IgD-negative memory B cell (primary cell): Measurements from ENCODE around the gene IKZF1. TPM values are rescaled to one million over a fixed set of nuclear protein-coding genes. Genes with fewer than 3 reads are reported as not detected.
A peak's percentile ranks its signal among the peaks of the same experiment; 100 is the strongest.

ENCODE experiments used
- H3K27ac Mint-ChIP-seq, 3 donors: one replicate each; pipeline ENCODE4 v1.8.0; 2020 to 2022; ENCODE audit warnings: mild to moderate bottlenecking in 3 of 3, mixed read lengths in 3 of 3, moderate library complexity in 1 of 3
- H3K27me3 Mint-ChIP-seq: one replicate; pipeline ENCODE4 v1.8.0; 2021; ENCODE audit warnings: mixed read lengths
- H3K36me3 Mint-ChIP-seq: one replicate; pipeline ENCODE4 v1.8.0; 2020; ENCODE audit warnings: mild to moderate bottlenecking, mixed read lengths
- H3K4me1 Mint-ChIP-seq, 3 donors: one replicate each; pipeline ENCODE4 v1.8.0; 2020 to 2022; ENCODE audit warnings: mixed read lengths in 3 of 3, mild to moderate bottlenecking in 1 of 3
- H3K4me3 Mint-ChIP-seq, 4 donors: one replicate each; pipeline ENCODE4 v1.8.0; 2020 to 2022; ENCODE audit warnings: mild to moderate bottlenecking in 4 of 4, mixed read lengths in 4 of 4, moderate library complexity in 3 of 4
- H3K9me3 Mint-ChIP-seq, 3 donors: one replicate each; pipeline ENCODE4 v1.8.0; 2020 to 2021; ENCODE audit warnings: mixed read lengths in 3 of 3, mild to moderate bottlenecking in 1 of 3
- polyA plus RNA-seq: library from polyadenylated mRNA; unstranded; fragments of 300-500 nt; fragmentation: Illumina TruSeq; gene quantifications from one replicate; pipeline ENCODE4 v1.2.3, GENCODE V29; 2021

The IKZF1 gene
- polyA plus RNA-seq, 1 donor from 2014 or later = 213 TPM

DNA sequence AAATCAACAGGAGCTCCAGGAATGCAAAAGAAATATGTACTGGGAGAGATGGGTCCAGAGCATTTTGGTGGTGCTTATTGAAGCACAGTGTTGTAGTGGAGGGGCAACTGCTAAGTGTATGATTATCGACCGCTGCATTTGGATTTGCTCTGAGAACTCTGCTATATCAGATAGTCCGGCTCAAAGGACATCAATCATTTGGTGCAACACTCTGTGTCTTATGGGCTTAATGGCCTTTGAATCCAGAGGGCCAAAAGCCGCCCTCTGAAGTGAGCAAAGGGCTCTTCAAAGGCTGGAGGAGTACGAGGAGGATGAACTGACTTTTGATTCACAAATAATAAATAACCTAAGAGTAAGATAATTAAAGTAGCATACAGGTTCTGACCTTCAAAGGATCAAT lies 9.4 kb upstream of the IKZF1 start:
- Mint-ChIP-seq H3K36me3 (no peaks in the 10 kb centered on the region), H3K4me3 (no peak overlapping the region), H3K9me3 (no peaks in the 10 kb centered on the region), H3K4me1 (peaks cover 17 to 27% (median 20%) of the 10 kb centered on the region in 3 donors), H3K27ac (peak overlapping the region in 1 of 3 donors; percentile 59), H3K27me3 (no peaks in the 10 kb centered on the region)

DNA sequence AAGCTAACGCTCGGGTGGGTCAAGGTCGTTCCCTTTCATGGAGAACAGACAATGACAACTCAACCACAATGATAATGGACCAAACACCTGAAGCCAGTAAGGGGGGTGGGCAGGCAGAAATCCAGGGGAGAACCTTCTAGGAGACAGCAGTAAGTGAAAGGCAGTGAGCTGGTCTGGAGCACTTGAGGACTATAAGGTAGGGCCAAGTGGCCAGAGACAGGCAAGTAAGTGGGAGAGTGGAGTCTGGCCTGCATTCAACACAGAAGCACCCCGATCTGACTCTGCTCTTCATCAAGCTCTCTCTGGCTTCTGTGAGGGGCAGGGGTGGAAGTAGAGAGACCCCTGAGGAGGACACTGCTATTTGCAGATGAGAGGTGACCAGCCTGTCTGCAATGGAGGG lies 7.7 kb upstream of the IKZF1 start:
- H3K36me3 Mint-ChIP-seq = no peaks in the 10 kb centered on the region
- peaks cover 20 to 33% (median 32%) of the 10 kb centered on the region in 3 donors for H3K4me1 Mint-ChIP-seq
- no peak overlapping the region for H3K4me3 Mint-ChIP-seq
- H3K27me3 Mint-ChIP-seq = no peaks in the 10 kb centered on the region
- H3K9me3 Mint-ChIP-seq = no peaks in the 10 kb centered on the region
- H3K27ac Mint-ChIP-seq = peak overlapping the region in 1 of 3 donors; percentile 52

DNA sequence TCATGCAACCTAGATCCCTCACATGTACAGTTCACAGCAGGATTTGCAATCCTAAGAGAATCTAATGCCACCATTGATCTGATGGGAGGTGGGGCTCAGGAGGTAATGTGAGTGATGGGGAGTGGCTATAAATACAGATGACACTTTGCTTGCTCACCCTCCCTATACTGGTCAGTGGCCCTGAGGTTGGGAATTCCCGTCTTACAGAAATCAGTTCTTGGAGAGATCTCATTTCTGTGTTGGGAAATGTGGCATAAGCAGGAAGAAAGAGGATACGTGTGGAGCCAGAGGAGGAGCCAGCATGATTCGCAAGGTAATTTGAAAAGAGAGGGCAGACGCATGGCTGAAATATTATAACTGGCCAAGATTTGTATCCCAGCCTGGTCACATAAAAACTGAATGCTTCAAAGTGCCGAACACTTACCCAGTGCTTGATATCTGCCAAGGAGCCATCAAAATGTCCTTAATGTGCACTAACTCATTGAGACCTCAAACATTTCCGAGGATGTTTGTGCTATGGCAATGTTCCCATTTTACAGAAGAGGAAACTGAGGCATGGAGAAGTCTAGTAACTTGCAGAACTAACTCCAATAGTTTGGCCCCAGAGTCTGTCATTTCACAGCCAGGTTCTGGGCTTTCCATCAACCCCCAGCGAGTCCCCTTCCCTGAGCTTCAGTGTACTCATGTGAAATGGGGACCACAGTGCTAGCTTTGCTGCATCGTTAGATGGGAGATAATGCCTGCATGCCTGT lies 5.5 kb upstream of the IKZF1 start:
- H3K27ac Mint-ChIP-seq = no peak overlapping the region
- no peaks in the 10 kb centered on the region for H3K36me3 Mint-ChIP-seq
- no peaks in the 10 kb centered on the region for H3K27me3 Mint-ChIP-seq
- H3K9me3 Mint-ChIP-seq = no peaks in the 10 kb centered on the region
- peaks cover 14 to 16% (median 14%) of the 10 kb centered on the region in 3 donors for H3K4me1 Mint-ChIP-seq
- H3K4me3 Mint-ChIP-seq = peak overlapping the region in 1 of 4 donors; percentile 60

DNA sequence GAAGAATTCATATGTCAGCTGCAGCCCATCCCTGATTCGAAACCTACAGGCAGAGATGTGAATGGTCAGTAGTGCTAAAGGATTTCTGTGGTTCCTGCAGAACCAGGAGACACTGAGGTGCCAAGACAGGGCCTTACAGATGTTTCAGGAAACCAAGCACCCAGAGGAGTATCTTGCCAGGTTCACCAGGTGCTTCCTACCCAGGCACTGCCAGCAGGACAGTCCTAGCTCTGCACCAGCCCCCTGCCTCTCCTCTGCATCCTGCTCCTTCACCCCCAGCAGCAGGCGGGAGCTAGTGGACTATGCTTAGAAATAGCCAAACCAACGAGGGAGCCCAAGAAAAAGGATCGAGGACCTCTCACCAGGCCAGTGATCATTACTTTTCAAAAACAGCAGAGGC lies 4.2 kb upstream of the IKZF1 start:
- Mint-ChIP-seq H3K27ac (peak overlapping the region in 2 of 3 donors; percentile 33 to 54), H3K9me3 (no peaks in the 10 kb centered on the region), H3K36me3 (peaks cover 3% of the 10 kb centered on the region), H3K4me3 (peak overlapping the region in 1 of 4 donors; percentile 50), H3K4me1 (peaks cover 9 to 14% (median 12%) of the 10 kb centered on the region in 3 donors), H3K27me3 (no peaks in the 10 kb centered on the region)

DNA sequence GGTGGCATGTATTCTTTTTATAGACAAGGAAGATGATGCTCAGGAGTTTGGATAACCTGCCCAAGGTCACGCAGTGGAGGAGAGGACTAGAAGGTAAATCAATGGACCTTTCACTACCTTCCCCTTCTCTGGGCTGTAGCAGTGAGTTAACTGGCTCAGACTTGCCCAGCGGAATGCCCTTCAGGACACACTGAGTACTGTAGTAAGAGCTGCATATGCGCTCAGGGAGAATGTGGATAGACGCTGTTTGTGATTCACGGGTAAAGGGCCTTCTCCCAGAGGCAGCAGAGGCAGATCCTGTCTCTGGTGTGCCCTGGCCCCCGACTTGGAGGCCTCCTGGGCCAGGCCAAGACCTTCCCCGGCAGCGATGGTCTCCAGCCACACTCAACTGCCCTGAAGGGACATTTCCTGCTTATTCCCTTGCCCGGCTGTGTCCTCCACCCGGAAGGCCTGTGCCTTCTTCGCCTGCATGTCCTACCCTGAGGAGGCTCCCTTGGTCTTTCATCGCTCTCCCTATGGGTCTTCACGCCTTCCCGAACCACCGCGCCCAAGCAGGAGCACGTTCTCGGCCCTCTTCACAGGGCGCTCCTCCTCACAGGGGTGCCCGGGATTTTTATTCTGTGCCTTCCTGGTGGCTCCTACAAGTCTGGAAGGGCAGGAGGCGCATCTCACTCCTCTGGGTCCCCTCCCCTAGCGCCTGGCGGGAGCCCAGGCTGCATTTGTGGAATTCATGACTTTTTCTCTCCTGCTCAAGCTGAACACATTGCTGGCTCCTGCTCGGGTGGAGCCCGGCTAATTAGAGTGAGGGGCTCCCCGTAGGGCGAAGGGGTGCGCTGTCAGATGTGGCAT lies 1.8 kb upstream of the IKZF1 start:
- Mint-ChIP-seq H3K4me1 (peaks cover 10 to 14% (median 11%) of the 10 kb centered on the region in 3 donors), H3K9me3 (no peaks in the 10 kb centered on the region), H3K4me3 (peak overlapping the region; percentile 79 to 91 (median 90)), H3K27me3 (no peaks in the 10 kb centered on the region), H3K27ac (peak overlapping the region; percentile 78 to 92 (median 78)), H3K36me3 (peaks cover 7% of the 10 kb centered on the region)

DNA sequence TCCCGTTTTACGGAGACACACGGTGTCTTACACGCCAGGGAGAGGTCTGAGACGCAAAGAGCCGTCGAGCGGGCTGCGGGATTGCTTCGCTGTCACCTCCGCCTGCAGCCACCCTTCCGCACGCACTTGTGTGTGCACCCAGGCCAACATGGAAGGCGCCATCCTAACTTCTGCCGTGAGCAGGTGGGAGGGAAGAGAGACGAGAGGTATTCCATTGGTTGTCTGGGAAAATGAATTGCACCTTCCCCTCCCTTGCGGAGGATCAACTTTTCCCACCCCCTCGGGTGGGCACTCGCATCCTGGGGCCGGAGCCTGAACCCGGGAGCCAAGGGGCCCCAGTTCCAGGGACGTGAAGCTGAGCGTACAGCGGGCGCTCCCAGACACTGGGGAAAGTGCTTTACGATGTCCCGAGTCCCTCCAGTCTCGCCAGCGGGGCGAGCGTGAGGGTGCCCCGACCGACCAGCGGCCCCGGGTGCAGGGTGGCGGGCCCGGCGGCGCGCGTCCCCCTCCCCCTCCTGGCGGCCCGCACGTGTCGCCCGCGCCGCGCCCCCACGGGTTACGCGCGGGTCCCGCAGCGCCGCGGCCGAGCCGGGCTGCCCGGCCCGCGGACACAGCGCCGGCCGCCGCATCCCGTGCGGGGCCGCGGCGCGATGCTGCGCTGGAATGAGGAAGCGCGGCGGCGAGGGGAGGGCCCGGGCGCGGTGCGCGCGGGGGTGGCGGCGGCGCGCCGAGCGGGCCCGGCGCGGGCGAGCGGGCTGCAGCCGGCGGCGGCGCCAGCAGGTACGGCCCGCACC lies 984 bp upstream of the IKZF1 start:
- Mint-ChIP-seq H3K4me1 (peaks cover 10 to 14% (median 14%) of the 10 kb centered on the region in 3 donors), H3K27me3 (no peaks in the 10 kb centered on the region), H3K27ac (peak overlapping the region; percentile 78 to 92 (median 78)), H3K36me3 (peaks cover 7% of the 10 kb centered on the region), H3K9me3 (no peaks in the 10 kb centered on the region), H3K4me3 (peak overlapping the region; percentile 79 to 91 (median 90))

DNA sequence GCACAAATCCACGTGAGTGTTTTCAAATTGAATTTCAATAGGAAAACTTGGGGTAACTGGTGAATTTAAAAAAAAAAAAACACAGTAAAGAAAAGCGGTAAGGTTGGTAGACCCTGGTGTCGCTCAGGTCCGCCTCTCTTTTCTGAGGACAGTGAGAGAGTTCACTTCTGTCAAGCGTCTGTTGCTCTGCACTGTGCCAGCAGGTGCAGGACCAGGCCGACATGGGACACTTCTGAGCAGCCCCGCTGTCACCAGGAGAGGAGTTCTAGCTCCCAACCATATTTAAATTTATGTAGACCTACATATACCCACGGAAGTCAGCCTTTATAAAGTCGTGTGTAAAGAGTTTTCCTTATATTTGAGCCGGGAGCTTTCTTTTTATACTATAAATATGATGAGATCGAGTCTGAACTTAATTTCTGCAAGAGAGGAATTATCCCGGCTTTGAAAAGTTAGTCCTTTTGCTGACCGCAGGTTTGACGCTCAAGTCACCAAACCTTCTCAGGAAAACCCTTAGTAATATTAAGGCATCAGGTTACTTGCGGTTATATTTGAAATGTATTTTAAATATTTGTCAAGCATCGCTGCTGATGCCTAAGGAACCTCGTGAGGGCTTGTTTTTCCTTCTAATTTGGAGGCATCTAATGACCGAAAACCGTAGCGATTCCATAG lies 531 bp downstream of the IKZF1 start:
- Mint-ChIP-seq H3K27ac (peak overlapping the region; percentile 80 to 100 (median 97)), H3K9me3 (no peaks in the 10 kb centered on the region), H3K36me3 (peaks cover 7% of the 10 kb centered on the region), H3K4me3 (peak overlapping the region; percentile 95 to 100 (median 100)), H3K4me1 (peaks cover 9 to 14% (median 13%) of the 10 kb centered on the region in 3 donors), H3K27me3 (no peaks in the 10 kb centered on the region)

DNA sequence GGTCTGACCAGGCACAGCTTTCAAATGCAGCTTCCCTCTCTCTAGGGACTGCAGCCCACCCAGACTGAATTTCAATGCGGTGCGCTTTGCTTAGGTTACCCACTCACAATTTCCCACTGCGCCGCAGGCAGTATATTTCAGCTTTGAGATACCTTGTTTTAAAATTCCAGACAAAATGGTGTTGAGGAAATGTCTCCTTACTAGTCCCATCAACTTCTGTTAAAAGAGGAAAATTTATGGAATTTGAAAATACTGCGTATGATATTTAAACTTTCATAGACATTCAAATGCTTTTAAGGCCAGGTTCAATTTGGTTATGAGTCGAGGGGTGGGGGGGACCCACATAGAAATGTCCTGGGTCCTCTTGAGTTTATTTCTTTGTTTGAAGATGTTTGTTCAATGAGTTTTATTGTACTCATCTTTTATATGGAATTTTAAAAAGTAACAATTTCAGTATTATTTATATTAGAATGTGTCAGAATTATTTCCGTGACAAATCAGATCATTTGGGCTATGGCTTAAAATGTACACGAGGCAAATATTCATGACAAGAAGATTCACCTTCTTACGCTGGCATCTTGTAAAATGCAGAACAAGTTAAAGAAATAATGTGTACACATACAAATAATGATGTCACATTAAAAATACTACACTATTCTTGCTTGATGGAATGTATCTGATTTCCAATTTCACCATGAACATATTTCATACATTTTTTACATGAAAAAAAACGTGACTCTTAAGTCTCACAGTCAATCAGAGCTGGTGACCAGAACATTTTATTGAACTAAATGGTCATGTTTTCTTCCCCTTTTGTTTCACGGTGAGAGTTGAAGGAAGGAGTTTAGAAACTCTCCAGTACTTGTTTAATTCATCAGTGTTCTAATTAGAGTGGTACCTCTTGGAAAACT lies 1.3 kb downstream of the IKZF1 start:
- H3K27ac Mint-ChIP-seq = peak overlapping the region; percentile 80 to 100 (median 97)
- no peaks in the 10 kb centered on the region for H3K9me3 Mint-ChIP-seq
- H3K4me1 Mint-ChIP-seq = peaks cover 8 to 11% (median 10%) of the 10 kb centered on the region in 3 donors
- peaks cover 7% of the 10 kb centered on the region for H3K36me3 Mint-ChIP-seq
- peak overlapping the region; percentile 95 to 100 (median 100) for H3K4me3 Mint-ChIP-seq
- H3K27me3 Mint-ChIP-seq = no peaks in the 10 kb centered on the region

DNA sequence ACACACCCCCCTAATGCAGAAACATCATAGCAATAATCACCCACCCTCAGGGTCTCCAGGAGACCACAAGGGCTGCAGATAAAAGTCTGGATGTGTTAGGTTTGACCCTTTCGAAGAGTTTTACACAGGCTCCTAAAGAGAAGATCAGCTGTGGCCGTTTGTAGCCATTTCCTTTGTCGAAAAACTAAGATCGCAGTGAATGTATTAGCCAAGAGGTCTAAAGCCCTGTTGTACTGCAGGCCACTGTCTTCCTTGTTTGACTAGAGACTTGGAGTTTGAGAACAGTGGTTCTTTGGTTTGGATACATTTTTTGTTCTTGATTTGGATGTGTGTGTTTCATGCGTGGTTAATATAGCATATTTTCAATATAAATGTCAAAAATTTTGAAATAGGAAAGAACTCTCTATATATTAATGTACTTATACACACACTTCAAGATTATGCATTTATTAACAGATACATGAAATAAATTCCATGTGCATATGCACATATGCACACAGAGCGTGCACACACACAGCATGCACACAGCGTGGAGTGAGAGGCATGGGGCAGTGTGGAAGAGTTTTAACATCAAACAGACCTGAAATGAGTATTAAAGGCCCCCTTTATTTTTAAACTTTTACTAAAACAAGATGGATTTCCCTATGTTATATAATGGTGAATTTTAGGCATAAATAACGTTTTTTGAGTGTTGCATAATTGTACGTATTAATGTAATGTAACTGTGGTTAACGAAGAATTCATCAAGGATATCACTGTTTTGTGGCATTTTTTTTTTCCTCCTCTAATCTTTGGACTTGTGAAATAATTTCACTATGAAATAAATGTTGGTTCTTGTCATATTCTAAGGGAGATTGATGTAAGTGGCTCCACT lies 2.2 kb downstream of the IKZF1 start:
- H3K9me3 Mint-ChIP-seq = no peaks in the 10 kb centered on the region
- H3K4me3 Mint-ChIP-seq = peak overlapping the region; percentile 95 to 100 (median 100)
- H3K36me3 Mint-ChIP-seq = peaks cover 7% of the 10 kb centered on the region
- H3K4me1 Mint-ChIP-seq = peaks cover 5 to 13% (median 8%) of the 10 kb centered on the region in 3 donors
- peak overlapping the region; percentile 80 to 100 (median 95) for H3K27ac Mint-ChIP-seq
- no peaks in the 10 kb centered on the region for H3K27me3 Mint-ChIP-seq

DNA sequence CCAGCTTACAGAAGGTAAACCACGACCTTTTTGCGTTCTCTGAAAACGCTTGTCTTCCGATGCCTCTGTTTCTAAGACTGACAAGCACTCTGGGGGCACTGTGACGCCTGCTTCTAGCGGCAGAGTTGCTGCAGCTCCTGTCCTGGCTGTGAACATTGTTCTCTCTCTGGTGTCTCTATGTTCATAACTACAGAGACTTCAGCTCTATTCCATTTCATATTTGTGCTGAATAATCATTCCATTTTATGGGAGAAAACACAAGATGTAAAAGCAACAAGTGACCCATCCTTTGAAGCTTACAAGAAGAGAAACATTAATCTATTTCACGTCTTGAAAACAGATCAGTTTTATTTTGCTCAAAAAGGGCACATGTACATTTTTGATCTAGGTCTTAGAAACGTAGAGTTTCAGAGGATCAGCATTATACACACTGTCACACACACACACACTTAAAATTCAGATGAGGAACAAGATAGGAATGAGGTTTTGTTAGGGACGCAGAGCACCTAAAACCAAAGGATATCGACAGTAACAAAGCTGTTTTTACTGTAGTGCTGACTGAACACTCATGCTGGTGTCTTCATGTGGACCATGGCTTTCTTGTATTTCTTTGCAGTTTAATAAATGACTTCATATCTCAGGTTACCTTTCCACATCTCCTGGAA lies 3.0 kb downstream of the IKZF1 start:
- Mint-ChIP-seq H3K4me1 (peaks cover 8 to 18% (median 12%) of the 10 kb centered on the region in 3 donors), H3K4me3 (peak overlapping the region; percentile 95 to 100 (median 100))

DNA sequence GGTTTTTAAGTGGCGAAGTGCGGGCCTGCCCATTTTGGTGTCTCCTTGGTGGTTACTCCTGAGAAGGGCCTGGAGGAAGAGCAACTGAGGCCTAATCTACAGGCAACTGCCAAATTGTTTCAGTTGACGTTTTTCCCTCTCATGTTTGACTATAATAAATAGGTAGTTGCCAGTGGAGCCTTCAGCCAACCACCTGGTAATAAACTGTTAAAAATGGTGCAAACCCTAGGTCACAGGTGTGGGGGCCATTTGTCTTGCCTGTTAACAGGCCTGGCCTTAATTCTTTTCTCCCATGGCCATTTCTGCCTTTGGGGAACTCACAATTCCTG lies 3.7 kb downstream of the IKZF1 start:
- H3K4me3 Mint-ChIP-seq = peak overlapping the region; percentile 95 to 100 (median 100)
- peaks cover 14 to 21% (median 19%) of the 10 kb centered on the region in 3 donors for H3K4me1 Mint-ChIP-seq
- no peaks in the 10 kb centered on the region for H3K27me3 Mint-ChIP-seq
- H3K9me3 Mint-ChIP-seq = no peaks in the 10 kb centered on the region
- peaks cover 7% of the 10 kb centered on the region for H3K36me3 Mint-ChIP-seq
- peak overlapping the region; percentile 80 to 100 (median 95) for H3K27ac Mint-ChIP-seq

More for the DNA sequence above, 3.0 kb downstream of the IKZF1 start:
- H3K27ac Mint-ChIP-seq = peak overlapping the region; percentile 80 to 100 (median 95)
- no peaks in the 10 kb centered on the region for H3K27me3 Mint-ChIP-seq
- peaks cover 7% of the 10 kb centered on the region for H3K36me3 Mint-ChIP-seq
- no peaks in the 10 kb centered on the region for H3K9me3 Mint-ChIP-seq
